SIG-M5 treated with dmso at 0.1 percent for 504 hours (cell line): Measurements from ENCODE around the gene WWC2.

ENCODE experiments used
- DNase-seq: peaks from one replicate; lab custom pipeline; 2025; ENCODE audit not compliant: unreplicated experiment; lab: John Stamatoyannopoulos, UW

WWC2 gene

DNA sequence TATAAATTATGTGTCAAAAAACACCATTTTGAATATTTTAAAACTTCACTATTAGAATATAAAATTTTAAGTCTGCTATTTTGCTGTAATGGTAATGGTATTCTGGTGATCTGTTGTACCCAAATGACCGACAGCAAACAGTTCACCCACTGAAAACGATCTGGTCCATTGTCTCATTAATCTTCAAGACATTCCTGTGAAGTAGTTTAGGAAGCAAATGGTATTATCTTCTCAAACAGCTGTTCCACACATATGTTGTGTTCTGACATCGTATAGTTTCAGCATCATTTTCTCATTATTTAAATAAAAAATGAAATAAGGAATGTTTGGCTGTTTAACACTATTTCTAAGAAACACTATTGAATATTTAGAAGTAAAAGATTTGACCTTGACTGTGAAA lies 98.1 kb downstream of the WWC2 start:
- DNase-seq, result no peak

DNA sequence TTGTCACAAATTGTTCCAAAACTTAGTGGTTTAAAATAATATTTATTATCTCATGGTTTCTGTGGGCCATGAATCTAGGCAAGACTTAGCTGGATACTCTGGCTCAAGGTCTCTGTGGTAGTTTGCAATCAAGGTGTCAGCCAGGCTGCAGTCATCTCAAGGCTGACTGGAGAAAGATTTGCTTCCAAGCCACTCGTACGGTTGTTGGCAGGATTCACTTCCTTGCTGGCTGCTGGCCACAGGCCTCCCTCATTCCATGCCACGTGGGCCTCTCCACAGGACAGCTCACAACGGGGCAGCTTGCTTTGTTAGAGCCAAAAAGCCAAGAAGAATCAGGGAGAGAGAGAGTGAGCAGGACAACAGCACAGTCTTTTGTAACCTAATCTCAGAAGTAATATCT lies 101.4 kb downstream of the WWC2 start:
- no peak for DNase-seq

DNA sequence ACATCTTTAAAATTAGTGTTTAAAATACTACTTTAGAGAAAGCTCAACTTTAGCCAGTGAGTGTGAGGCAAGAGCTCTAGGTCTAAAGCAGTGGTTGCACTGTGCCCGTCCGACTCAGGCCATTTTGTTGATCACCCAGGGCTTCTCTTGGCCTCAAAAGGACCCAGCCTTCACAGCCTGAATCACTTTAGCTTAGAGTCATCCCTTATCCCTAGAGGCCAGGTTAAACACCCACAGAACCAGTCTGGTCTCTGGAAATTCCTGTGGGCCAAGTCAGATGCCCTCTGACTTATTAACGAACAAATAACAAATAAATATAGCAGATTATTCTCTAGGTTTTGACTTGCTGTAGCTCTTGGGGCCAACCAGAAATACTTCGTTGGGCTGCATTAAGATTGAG lies 102.3 kb downstream of the WWC2 start:
- DNase-seq, result peak; percentile 1

DNA sequence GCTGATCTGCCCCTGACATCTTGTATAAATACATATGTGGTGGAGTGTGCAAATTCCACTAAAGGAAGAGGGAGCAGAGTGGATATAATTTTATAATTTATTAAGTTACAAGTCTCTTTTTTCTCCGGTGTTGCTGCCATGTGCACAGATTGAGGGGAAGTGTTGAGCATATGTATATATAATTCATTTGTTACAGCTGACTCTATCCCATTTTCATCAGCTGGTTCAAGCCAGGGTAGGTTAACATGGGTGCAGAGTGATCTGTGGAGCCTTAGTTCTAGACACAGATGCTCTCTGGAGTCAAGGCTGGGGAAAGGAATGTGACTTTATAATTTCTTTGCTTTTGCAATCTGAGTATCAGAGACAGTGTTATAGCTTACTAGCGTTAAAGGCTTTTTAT lies 103.5 kb downstream of the WWC2 start:
- no peak for DNase-seq

DNA sequence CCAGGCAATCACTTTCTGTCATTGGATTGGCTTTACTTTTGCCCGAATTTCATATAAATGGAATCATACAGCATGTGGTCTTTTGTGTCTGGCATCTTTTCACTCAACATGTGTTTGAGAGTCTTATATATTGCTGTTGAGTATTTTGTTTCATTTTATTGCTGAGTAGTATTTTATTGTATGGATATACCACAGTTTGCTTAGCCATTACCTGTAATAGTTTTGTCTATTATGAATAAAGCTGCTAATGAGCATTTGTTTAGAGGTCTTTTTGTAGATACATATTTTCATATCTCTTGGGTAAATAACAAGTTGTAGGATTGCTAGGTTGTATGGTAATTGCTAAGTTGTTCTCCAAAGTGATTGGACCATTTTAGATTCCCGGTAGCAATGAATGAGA lies 105.7 kb downstream of the WWC2 start:
- DNase-seq, result no peak

DNA sequence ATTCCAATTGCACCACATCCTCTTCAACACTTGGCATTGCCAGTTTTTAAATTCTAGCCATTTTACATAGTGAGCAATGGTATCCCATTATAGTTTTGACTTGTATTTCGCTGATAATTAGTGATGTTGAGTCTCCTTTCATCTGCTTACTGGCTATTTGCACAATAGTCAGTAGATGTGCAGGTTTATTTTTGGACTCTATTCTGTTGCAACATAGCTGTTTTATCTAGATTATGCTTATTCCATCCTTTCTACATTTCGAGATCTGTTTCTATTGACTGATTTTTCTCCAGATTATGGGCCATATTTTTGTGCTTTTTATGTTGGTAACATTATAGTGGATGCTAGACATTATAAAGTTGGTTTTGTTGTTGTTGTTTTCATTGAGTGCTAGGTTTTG lies 106.1 kb downstream of the WWC2 start:
- no peak for DNase-seq

DNA sequence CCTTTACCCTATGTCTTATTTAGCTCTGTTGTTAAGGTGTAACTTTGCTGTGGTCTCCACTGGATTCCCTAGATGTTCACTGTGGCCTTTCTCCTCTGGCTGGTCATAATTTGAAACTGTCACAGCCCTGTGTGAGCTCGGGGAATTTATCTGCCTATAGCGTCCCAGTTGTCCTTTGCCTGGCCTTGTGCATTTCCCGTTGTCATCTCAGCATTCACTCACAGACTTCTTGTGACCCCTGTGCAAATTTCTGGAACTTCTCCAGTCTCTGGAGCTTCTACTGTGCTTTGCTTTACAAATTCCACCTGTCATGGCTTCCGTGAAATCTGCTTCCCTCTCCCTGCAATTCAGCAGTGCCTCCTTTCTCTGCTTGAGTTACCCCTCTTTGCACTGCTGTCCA lies 106.7 kb downstream of the WWC2 start:
- DNase-seq, result no peak

DNA sequence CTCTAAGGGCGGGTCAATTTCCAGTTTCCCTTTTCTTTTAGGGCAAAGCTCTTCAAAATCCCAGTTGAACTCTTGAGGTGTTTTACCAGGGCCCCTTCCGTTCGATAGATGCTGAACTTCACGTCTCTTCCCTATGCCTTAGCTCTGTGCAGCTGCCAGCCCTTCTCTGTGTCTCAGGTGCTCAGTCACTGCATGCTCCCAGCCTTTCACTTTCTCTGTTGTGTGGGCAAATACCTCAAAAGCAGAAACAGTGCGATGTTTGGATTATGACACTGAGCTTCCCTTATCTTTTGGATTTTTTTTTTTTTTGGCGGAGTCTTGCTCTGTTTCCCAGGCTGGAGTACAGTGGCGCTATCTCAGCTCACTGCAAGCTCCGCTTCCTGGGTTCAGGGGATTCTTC lies 112.5 kb downstream of the WWC2 start:
- no peak for DNase-seq

DNA sequence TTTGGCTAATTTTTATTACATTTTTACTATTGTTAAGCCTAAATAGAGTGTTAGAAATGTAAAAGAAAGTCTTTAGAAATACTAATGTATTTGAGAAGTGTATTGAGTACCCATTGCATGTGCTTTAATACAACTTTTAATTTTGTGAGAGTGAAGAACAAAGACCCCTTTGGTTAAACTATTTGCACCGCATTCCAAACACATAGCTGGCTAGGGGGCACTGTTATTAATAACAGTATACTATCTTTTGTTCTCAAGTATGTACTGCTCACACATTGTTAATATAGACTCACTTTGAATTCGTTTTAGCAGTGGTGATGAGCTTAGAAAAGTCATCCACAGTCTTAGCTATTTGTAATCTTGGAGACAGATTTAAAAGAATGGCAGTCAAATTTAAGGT lies 114.9 kb downstream of the WWC2 start:
- no peak for DNase-seq

DNA sequence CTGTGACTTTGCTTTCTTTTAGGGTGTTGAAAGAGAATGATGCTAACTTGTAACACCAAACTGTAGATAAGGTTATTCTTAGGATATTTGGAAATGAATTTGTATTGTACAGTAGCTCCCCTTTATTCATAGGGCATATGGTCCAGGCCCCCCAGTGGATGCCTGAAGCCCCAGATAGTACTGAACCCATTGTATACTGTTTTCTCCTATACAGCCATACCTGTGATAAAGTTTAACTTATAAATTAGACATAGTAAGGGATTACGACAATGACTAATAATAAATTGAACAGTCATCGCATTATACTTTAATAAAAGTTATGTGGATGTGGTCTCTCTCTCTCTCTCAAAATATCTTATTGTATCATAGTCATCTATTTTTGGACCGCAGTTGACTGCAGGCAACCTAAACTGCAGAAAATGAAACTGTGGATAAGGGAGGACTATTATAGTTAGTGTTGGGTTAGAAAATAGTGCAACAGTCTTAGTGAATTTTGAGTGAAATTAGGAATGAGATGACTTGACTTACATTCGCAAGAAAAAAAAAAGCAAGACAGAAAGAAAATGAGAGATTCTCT lies 115.9 kb downstream of the WWC2 start:
- DNase-seq, result no peak

DNA sequence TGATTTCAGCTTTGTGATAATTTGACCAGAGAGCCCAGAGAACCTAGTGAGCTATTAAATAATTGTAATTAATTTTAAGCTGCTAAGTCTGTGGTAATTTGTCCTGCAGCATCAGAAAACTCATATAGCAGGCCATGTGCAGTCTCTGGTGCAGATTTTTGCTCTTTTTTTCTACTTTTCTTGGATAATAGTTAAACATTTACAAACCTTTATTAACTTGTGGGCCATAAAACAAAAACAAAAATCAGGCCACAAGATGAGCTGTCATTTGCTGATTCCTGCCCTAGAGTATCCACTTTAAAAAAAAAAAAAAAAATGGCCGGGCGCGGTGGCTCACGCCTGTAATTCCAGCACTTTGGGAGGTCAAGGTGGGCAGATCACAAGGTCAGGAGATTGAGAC lies 121.2 kb downstream of the WWC2 start:
- no peak for DNase-seq

DNA sequence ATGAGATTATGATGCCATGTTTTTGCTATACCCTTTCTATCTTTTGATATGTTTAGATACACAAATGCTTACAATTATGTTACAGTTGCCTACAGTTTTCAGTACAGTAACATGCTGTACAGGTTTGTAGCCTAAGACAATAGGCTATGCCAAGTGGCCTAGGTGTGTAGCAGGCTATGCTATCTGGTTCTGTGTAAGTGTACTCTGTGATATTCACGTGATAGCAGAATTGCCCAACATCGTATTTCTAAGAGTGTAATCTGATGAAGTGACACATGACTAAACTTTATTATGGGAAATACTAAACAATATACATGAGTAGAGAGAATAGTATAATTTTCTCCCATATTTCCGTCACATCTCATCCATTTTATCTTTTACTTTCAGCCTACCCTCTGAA lies 124.0 kb downstream of the WWC2 start:
- DNase-seq, result no peak

DNA sequence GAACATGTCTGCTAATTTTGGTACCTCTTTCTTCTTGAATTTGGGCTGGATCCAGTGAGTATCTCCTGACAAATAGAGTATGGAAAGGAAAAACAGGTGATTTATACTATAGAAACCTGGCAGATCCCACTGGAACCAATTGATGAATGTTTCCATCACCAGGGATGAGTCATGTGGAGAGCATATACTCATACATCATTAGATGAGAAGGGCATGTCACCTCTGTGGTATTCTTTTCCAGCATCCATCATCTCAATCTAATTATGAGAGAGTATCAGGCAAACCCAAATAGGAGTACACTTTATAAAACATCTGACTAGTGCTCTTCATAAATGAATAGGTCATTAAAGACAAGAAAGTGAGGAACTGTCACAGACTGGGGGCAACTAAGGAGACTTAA lies 130.3 kb downstream of the WWC2 start:
- no peak for DNase-seq

DNA sequence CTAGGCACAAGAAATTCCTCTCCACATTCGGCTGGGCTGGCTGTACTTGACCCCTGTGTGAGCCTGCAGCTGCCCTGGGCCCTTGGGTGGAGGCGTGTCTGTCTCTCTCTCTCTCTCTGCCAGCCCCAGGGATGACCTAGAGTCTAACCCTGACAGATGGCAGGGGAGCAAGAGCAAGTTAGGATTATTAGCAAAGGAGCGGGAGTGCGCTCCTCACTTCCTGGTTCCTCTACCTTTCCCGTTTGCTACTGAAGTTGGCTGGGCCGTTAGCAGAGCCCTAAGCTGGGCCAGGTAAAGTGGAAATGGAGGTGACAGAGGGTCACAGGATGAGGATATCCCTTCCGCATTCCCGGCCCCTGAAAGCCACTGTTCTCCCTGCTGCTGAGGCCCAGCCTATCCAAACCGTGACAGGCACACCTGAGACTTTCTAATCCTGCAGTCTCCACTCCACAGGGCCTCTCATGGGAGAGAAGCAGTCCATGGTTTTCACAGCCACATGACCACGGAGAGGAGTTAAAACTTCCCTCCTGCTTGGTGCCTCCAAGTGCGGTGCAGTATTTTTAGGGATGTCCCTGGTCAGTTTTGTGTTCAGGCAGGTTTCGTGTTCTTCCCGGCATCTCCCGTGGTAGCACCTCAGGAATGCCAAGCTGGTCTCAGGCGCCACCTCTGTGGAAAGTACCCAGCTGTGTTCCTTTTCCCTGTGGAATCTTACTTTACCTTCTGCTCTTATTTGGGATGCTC lies 141.7 kb downstream of the WWC2 start:
- DNase-seq, result no peak

DNA sequence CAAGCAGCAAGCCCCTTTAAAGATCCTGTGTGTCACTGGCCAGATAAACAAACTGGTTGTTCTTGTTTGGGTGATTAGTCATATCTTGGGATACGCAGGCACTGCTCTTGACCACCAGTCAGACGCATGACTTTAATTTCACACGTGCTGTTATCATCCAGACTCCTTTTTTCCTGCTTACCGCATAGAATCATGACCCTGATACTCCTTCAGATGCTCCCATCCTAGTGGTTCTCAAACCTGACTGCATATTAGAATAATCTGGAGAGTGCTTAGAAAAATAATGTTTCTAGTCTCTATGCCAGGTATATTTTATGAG lies 142.2 kb downstream of the WWC2 start:
- no peak for DNase-seq

DNA sequence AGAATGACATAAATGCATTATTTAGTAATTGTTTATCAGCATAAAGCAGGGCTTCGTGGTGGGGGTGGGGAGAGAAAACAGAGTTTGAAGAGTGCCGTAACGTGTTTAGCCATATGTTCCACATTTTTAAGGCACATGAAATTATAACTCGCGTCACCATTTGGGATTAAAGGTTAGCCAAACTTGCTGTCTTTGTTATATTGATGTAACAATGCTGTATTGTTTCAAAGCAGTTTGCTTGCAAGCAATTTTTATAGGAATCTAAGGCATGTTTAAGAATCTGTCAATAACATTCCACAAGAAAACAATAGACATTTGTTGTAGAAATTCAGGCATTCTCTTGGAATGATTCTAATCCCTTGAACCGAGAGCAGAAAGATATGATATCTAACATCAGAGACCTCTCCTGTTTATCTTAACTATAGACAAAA lies 142.7 kb downstream of the WWC2 start:
- DNase-seq, result no peak

DNA sequence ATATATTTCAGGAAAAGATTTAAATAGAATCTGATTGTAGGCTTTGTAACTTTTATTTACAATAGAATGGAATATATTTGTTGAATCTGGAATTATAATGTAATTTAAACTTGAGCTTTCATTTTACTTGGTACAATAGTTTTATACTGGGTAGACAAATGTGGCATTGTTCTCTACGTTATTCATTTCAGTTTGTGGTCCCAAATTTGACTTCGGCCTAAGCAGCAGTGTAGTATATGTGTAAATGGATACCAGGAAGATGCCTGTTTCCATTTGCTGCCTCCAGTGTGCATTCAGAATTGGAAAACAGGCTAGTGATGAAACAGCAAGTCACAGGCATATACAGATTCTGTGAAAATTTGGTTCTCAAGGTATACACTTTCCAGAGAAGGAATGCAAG lies 143.2 kb downstream of the WWC2 start:
- no peak for DNase-seq

DNA sequence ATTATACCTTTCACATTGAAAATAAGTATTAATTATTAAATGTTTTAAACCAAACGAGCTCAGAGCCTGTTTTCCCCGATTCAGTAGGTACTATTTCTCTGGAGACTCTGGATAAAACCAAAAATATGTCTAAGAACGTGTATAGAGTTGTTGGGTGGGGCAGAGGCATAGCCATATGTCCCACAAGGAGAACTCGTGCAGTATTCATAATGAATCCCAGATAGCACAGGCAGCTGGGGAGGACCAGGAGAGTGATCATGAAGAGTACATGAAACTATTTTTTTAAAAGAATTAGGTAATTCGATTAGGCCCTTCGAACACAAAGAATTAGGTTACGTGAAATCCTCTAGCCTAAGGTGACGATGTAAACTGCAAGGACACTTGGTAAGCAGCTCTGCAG lies 145.0 kb downstream of the WWC2 start:
- no peak for DNase-seq

DNA sequence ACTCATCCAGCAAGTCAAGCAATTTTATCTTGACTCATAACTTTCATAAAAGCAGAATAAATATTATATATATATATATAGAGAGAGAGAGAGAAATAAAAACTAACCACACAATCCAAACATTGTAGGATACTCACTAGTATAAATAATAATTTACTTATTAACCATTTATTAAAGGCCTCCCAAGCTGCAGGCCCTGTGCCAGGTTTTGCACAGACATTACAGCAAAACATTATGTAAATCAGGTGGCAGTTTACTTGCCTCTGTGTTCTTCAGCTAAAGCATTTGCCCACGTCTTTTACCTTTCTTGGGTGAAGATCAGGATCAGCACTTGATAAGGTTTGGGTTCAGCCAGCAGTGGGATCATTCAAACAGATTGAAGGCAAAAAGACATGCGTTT lies 145.4 kb downstream of the WWC2 start:
- no peak for DNase-seq

DNA sequence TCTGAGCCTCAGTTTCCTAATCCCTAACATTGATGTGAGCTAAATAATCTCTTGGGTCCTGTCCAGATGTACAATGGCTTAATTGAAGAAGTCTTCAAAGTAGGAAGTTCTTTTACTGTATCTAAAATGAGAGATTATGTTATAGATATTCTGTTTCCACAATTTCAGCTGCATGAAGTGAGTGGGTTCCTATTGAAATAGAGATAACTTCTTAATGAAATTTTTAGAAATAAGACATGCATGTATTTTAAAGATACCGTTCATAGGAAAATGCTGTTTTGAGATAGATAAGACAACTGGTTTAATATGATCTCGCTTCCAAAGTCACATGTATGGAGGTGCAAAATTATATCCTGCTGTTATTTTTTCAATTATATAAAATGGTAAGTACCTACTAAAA lies 149.1 kb downstream of the WWC2 start:
- no peak for DNase-seq

DNA sequence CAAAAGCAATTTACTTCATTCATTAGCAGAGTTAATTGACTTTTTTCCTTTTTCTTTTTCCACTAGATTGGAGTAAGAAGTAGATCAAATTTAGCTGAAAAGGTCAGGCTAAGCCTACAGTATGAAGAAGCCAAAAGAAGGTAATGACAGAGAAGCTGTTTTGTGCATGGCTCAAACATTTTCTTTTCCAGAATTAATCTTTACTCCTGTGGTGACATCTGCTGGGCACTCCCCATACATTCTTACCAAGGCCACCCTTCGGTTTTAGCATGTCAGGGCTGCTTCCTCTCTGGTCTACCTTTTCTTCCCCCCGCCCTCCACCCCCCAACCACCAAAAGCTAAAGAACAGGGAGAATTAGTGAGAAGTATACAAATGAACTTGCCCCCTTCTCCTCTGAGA lies 150.8 kb downstream of the WWC2 start:
- peak; percentile 31 for DNase-seq

DNA sequence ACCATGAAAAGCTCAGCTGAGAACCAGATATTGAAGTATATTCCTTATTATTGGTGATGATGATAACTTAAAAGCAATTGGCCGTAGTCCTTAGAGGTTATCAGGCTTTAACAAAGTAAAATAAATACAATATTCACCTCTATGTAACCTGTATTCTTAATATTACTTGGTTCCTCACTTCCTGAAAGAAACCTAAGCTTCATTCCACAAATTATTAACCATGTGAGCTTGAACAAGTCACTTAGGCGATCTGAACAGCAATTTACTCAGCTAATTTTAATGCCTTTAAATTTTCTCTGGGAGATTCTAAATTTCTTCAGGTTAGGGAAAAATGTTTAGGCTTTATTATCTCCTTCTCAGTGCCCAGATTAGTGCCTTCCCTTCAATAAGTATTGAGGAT lies 151.8 kb downstream of the WWC2 start:
- DNase-seq, result no peak

DNA sequence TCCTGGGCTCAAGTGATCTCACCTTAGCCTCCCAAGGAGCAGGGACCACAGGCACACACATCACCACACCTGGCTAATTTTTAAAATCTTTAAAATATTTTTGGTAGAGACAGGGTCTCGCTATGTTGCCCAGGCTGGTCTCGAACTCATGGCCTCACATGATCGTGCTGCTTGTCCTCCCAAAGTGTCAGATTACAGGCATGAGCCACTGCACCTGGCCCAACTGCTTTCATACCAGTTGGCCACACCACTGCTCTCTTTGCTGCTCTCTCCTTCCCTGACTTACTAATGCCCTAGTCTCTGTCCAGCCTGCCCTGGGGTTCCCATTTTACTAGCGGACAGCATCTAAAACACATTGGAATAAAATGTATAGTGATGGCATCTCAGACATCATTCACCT lies 153.9 kb downstream of the WWC2 start:
- no peak for DNase-seq
